ENCODE results near the gene CUL3. TPM values are rescaled to one million over a fixed set of nuclear protein-coding genes. Genes with fewer than 3 reads are reported as not detected.

Gene CUL3
- total and polyA plus RNA-seq, 2 of the 8 experiments (the other 6 are each of a cell fraction or from before 2014, with no cell fraction given), result 28.5 to 113 TPM

GRCh38 chr2:224525774-224526173 is 59.4 kb downstream of the CUL3 start:
- WGBS, 2 experiments (ENCODE audit: extremely low coverage in 1 of 2, insufficient coverage in 1 of 2, insufficient read length in 1 of 2, insufficient replicate concordance in 2 of 2, low coverage in 1 of 2, low lambda C conversion rate in 2 of 2, missing lambda C conversion rate in 1 of 2), result 90% methylated on average over 1 of the region's 1 CpG; no CpG with 5 or more reads in 1 of the 2 experiments
- H3K4ac ChIP-seq (replicated peaks; ENCODE audit: insufficient read length, low read depth, low read length), result no peak overlapping the region
- no peaks in the 10 kb centered on the region for H3K23me2 ChIP-seq (ENCODE audit: low read depth, low read length)
- H2BK15ac ChIP-seq (ENCODE audit: low read length), result no peak overlapping the region
- no peak overlapping the region for H3K9ac ChIP-seq (replicated peaks in 1 of 4; ENCODE audit: extremely low read depth in 1 of 4, low read depth in 3 of 4, low read length in 3 of 4)
- no peak overlapping the region for H2BK5ac ChIP-seq (ENCODE audit: low read depth, low read length)
- H4K8ac ChIP-seq (ENCODE audit: extremely low read depth, insufficient read depth, low read length), result no peak overlapping the region
- H2AFZ ChIP-seq (ENCODE audit: low read length), result no peak overlapping the region
- H4K20me1 ChIP-seq (replicated peaks in 1 of 2; ENCODE audit: control insufficient read depth in 1 of 2, insufficient read depth in 2 of 2, low read length in 2 of 2), result peaks cover 3% of the 10 kb centered on the region in 2 experiments
- peaks cover 0 to 3% (median 2%) of the 10 kb centered on the region in 4 experiments; a peak in 1 of 8 replicates for H3K36me3 ChIP-seq (ENCODE audit: control insufficient read depth in 2 of 4, insufficient read depth in 4 of 4, low read length in 3 of 4)
- no peak overlapping the region for H3K23ac ChIP-seq (ENCODE audit: insufficient read length)
- no peaks in the 10 kb centered on the region for H3K27me3 ChIP-seq (replicated peaks in 1 of 4; ENCODE audit: control insufficient read depth in 3 of 4, extremely low read depth in 1 of 4, insufficient read depth in 3 of 4, low read length in 3 of 4)
- no peak overlapping the region for H3K4me3 ChIP-seq (ENCODE audit: extremely low read depth in 1 of 4, insufficient read depth in 2 of 4, low read depth in 3 of 4, low read length in 4 of 4)
- no peak overlapping the region for H3K27ac ChIP-seq (ENCODE audit: low read depth, low read length)
- FAIRE-seq (no peak), DNase-seq (ENCODE audit: low read depth in 1 of 2, low spot score in 2 of 2) (no peak)
- no peak overlapping the region for H3K18ac ChIP-seq (ENCODE audit: extremely low read depth, low read length)
- 0 out of 4 replicates have a peak, but pooled peaks cover 0 to 3% of the 10 kb centered on the region in 2 experiments for H3K9me3 ChIP-seq (ENCODE audit: insufficient read depth in 2 of 2, low read depth in 1 of 2, low read length in 1 of 2)
- no peak overlapping the region for H2BK20ac ChIP-seq (ENCODE audit: low read length)
- peaks cover 4 to 84% of the 10 kb centered on the region in 2 experiments for H3K79me2 ChIP-seq (ENCODE audit: control insufficient read depth in 1 of 2, insufficient read depth in 2 of 2, low read length in 2 of 2)
- H3K4me2 ChIP-seq (ENCODE audit: insufficient read depth in 1 of 2, low read depth in 2 of 2, low read length in 2 of 2), result no peak overlapping the region
- no peak overlapping the region for H4K5ac ChIP-seq (ENCODE audit: insufficient read length, low read depth, low read length)
- H3K56ac ChIP-seq (replicated peaks; ENCODE audit: insufficient read length, low read depth, low read length), result no peak overlapping the region
- peaks cover 0 to 7% (median 1%) of the 10 kb centered on the region in 4 experiments; a peak in 2 of 7 replicates for H3K4me1 ChIP-seq (replicated peaks in 1 of 4; ENCODE audit: control insufficient read depth in 3 of 4, insufficient read depth in 4 of 4, low read length in 3 of 4)
- H2BK12ac ChIP-seq (ENCODE audit: low read depth, low read length), result no peak overlapping the region
- H2AK5ac ChIP-seq (ENCODE audit: low read depth, low read length), result no peak overlapping the region
- ChIA-PET CTCF (ENCODE audit: partially characterized antibody) (interaction anchor here (1.3 kb wide), 1 partner anchor 532 kb away, joined by 4 read pairs; no protein-coding TSS in a partner anchor), POLR2A (ENCODE audit: partially characterized antibody) (interaction anchor here (1.8 kb wide), 1 partner anchor 10 kb away, joined by 5 read pairs; no protein-coding TSS in a partner anchor)
- no peak overlapping the region for H3K14ac ChIP-seq (ENCODE audit: insufficient read length)
- H3K79me1 ChIP-seq (ENCODE audit: low read depth, low read length), result no peaks in the 10 kb centered on the region
- no peak overlapping the region for H4K91ac ChIP-seq (replicated peaks; ENCODE audit: insufficient read length, low read length)
- H2BK120ac ChIP-seq (replicated peaks; ENCODE audit: low read depth, low read length), result no peak overlapping the region
- TF ChIP-seq EZH2 (IDR thresholded peaks at IDR 0.05; ENCODE audit: low read depth, low read length, severe bottlenecking), result no peak
- TF ChIP-seq RNF2 (IDR thresholded peaks at IDR 0.05; ENCODE audit: borderline replicate concordance, low read depth, low read length, missing control alignments, poor library complexity, severe bottlenecking), result no peak
- TF ChIP-seq POLR2A (IDR thresholded peaks at IDR 0.05; ENCODE audit: control extremely low read depth in 1 of 2, low read depth in 2 of 2, low read length in 2 of 2), result no peak
- no peak for TF ChIP-seq POLR2AphosphoS5 (IDR thresholded peaks at IDR 0.05; ENCODE audit: low read depth, low read length)
- no peak for TF ChIP-seq SP2 (IDR thresholded peaks at IDR 0.05; ENCODE audit: low read length)
- TF ChIP-seq YY1 (IDR thresholded peaks at IDR 0.05; ENCODE audit: low read depth, low read length), result no peak
- no peak for TF ChIP-seq E2F6 (IDR thresholded peaks at IDR 0.05)
- no peak for TF ChIP-seq SAP30 (IDR thresholded peaks at IDR 0.05; ENCODE audit: insufficient read depth, insufficient replicate concordance, low read length)
- no peak for TF ChIP-seq MAX (IDR thresholded peaks at IDR 0.05)
- TF ChIP-seq KDM5A (IDR thresholded peaks at IDR 0.05; ENCODE audit: low read length), result no peak
- no peak for TF ChIP-seq TCF12 (IDR thresholded peaks at IDR 0.05; ENCODE audit: low read depth, low read length)
- TF ChIP-seq TBP (IDR thresholded peaks at IDR 0.05; ENCODE audit: low read depth, low read length), result no peak
- TF ChIP-seq HDAC6 (IDR thresholded peaks at IDR 0.05; ENCODE audit: low read depth, low read length), result no peak
- no peak for TF ChIP-seq SP1 (IDR thresholded peaks at IDR 0.05; ENCODE audit: low read depth, low read length)

All from H1 (cell line).